Measurements from ENCODE around the gene FNDC11. TPM values are rescaled to one million over a fixed set of nuclear protein-coding genes. Genes with fewer than 3 reads are reported as not detected.
A peak's percentile ranks its signal among the peaks of the same experiment; 100 is the strongest.

The FNDC11 gene
- total and polyA plus RNA-seq, 2 donors (not counting 3 experiments of a cell fraction or from before 2014, with no cell fraction given): 0.71 to 1.9 TPM

DNA sequence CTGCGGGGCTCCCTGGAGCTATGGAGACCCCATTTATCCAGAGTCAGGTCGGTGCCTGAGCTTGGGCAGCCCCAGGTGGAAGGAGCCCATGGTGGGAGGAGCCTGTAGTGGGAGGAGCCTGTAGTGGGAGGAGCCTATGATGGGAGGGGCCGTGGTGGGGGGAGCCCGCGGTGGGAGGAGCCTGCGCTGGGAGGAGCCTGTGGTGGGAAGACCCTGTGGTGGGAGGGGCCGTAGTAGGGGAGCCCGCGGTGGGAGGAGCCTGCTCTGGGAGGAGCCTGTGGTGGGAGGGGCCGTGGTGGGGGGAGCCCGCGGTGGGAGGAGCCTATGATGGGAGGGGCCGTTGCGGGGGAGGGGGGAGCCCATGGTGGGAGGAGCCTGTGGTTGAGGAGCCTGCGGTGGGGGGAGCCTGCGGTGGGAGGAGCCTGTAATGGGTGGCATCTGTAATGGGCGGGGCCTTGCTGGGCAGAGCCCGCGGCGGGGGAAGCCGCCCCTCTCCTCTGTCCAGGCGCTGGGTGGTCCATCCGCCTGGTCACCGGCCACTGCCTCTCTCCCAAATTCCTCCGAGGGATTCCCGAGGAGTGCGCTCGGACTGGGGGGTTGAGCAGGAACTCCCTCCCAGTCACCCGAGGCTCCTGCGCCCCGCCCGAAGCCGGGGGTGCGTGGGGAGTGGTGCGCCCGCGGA is 567 bp upstream of the FNDC11 start:
- Histone ChIP-seq H4K20me1 (replicated peaks; ENCODE audit: control insufficient read depth, extremely low read depth, insufficient read depth, low read length) (no peaks in the 10 kb centered on the region), H3K36me3 (ENCODE audit: control insufficient read depth in 2 of 2, extremely low read depth in 1 of 2, insufficient read depth in 2 of 2, low read length in 2 of 2) (no peaks in the 10 kb centered on the region), H3K27ac (ENCODE audit: insufficient read depth, low read depth, low read length) (no peak overlapping the region), H3K4me3 (replicated peaks in 1 of 3; ENCODE audit: insufficient read depth in 1 of 3, low read depth in 1 of 3, low read length in 3 of 3) (peak overlapping the region; percentile 56 to 91 (median 72)), H3K9ac (replicated peaks; ENCODE audit: extremely low read depth, insufficient read depth, low read length) (peak overlapping the region; percentile 35), H3K27me3 (ENCODE audit: control insufficient read depth in 2 of 2, insufficient read depth in 2 of 2, low read length in 2 of 2) (no peaks in the 10 kb centered on the region), H3K9me3 (replicated peaks; ENCODE audit: control insufficient read depth, insufficient read depth, low read length) (no peaks in the 10 kb centered on the region), H3K79me2 (ENCODE audit: control insufficient read depth, insufficient read depth, low read length) (no peaks in the 10 kb centered on the region), H2AFZ (ENCODE audit: low read depth, low read length) (peak overlapping the region; percentile 94), H3K4me1 (ENCODE audit: control insufficient read depth, extremely low read depth, insufficient read depth, low read length) (no peaks in the 10 kb centered on the region), H3K9me1 (replicated peaks; ENCODE audit: control insufficient read depth, extremely low read depth, insufficient read depth, low read length) (no peaks in the 10 kb centered on the region), H3K4me2 (ENCODE audit: insufficient read depth, low read length) (peak overlapping the region; percentile 86)
- DNase-seq (ENCODE audit: low read depth, low spot score) (peak; percentile 84), FAIRE-seq (peak; percentile 82)
- intact Hi-C loops (cut with micrococcal nuclease): loop anchor here (1.0 kb wide), 1 partner anchor 74 kb away; the partner anchor contains the start of gene GMEB2
- no TSS peak for BruUV-seq (replicated peaks)
- ChIA-PET POLR2A (interaction anchor here (0.7 kb wide), 1 partner anchor 32 kb away, joined by 3 read pairs; no protein-coding TSS in a partner anchor), CTCF (interaction anchor here (1.0 to 1.1 kb wide), 2 partner anchors 15 to 21 kb away, joined by 4 to 5 read pairs; partner anchors contain the start of gene HELZ2)
- dilution Hi-C loops (cut with MboI; ENCODE audit: extremely low pct_ligation_motif_present, low sequenced_read_pairs): no loop called here
- TF ChIP-seq EZH2 (IDR thresholded peaks at IDR 0.05; ENCODE audit: borderline replicate concordance, low read depth, low read length, severe bottlenecking): no peak
- peak; percentile 41 for TF ChIP-seq POLR2AphosphoS5 (IDR thresholded peaks at IDR 0.05; ENCODE audit: insufficient read depth, low read depth, low read length)
- no peak for TF ChIP-seq MYC (IDR thresholded peaks at IDR 0.05; ENCODE audit: low read depth, low read length)
- no peak for TF ChIP-seq JUN (IDR thresholded peaks at IDR 0.05; ENCODE audit: borderline replicate concordance, insufficient read depth, insufficient read length, low read depth)
- peak; percentile 44 for TF ChIP-seq POLR2A (IDR thresholded peaks at IDR 0.05; ENCODE audit: low read depth, low read length)

DNA sequence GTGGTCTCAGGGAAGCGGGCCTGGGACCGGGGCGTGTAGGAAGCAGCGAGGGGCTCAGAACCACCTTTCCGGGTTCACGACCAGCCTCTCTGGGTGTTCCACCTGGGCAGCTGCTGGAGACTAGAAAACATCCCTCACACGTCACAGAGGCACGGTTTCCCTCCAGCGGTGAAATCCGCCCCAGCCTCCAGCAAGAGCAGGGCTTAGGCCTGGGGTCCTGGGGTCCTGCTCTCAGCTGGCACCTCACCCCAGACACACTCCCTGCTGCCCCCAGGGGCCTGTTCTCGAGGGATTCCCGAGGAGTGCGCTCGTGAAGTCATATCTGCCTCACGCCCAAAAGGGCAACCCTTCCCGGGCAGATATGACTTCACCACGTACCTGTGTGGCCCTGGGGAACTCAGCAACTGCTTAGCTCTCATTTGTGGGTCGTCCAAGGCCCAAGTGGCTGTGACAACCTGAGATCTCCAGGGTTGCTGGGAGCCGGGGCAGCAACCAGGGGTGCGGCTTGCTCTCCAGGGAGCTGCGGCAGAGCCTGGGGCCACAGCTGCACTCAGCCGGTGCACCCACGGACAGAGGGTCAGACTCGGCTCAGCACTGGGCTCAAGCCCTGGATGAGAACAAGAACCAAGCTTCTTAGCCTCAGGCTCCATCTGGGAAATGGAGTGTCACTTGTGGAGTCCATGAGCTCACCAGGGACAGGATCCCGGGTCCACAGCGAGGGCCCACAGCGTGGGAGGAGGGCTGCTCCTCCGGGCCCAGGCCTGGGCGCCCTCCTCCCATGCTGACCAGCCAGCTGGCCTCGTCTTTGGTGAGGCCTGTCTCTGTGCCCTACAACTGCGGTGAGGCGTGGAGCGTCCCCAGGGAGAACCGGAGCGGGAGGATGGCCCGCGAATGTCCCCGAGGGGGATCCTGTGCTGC is 661 bp downstream of the FNDC11 start:
- no peaks in the 10 kb centered on the region for H3K4me1 ChIP-seq (ENCODE audit: control insufficient read depth, extremely low read depth, insufficient read depth, low read length)
- H3K4me3 ChIP-seq (replicated peaks in 1 of 3; ENCODE audit: insufficient read depth in 1 of 3, low read depth in 1 of 3, low read length in 3 of 3): peak overlapping the region in 2 of 3 experiments; percentile 72 to 91
- H3K36me3 ChIP-seq (ENCODE audit: control insufficient read depth in 2 of 2, extremely low read depth in 1 of 2, insufficient read depth in 2 of 2, low read length in 2 of 2): no peaks in the 10 kb centered on the region
- dilution Hi-C loops (cut with MboI; ENCODE audit: extremely low pct_ligation_motif_present, low sequenced_read_pairs) (no loop called here), intact Hi-C loops (cut with micrococcal nuclease) (no loop called here)
- no peaks in the 10 kb centered on the region for H4K20me1 ChIP-seq (replicated peaks; ENCODE audit: control insufficient read depth, extremely low read depth, insufficient read depth, low read length)
- CTCF ChIA-PET: no interaction called here
- DNase-seq (ENCODE audit: low read depth, low spot score) (no peak), FAIRE-seq (no peak)
- no peaks in the 10 kb centered on the region for H3K9me1 ChIP-seq (replicated peaks; ENCODE audit: control insufficient read depth, extremely low read depth, insufficient read depth, low read length)
- no peak overlapping the region for H3K9ac ChIP-seq (replicated peaks; ENCODE audit: extremely low read depth, insufficient read depth, low read length)
- no peak overlapping the region for H3K27ac ChIP-seq (ENCODE audit: insufficient read depth, low read depth, low read length)
- no TSS peak for BruUV-seq (replicated peaks)
- no peak for TF ChIP-seq POLR2AphosphoS5 (IDR thresholded peaks at IDR 0.05; ENCODE audit: insufficient read depth, low read depth, low read length)
- TF ChIP-seq, protein P1, sequence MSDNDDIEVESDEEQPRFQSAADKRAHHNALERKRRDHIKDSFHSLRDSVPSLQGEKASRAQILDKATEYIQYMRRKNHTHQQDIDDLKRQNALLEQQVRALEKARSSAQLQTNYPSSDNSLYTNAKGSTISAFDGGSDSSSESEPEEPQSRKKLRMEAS (IDR thresholded peaks at IDR 0.05; ENCODE audit: insufficient read depth, insufficient read length): no peak
- TF ChIP-seq GATA2 (IDR thresholded peaks at IDR 0.05; ENCODE audit: insufficient read depth, insufficient read length, low read depth, low read length): no peak
- TF ChIP-seq, protein P2, sequence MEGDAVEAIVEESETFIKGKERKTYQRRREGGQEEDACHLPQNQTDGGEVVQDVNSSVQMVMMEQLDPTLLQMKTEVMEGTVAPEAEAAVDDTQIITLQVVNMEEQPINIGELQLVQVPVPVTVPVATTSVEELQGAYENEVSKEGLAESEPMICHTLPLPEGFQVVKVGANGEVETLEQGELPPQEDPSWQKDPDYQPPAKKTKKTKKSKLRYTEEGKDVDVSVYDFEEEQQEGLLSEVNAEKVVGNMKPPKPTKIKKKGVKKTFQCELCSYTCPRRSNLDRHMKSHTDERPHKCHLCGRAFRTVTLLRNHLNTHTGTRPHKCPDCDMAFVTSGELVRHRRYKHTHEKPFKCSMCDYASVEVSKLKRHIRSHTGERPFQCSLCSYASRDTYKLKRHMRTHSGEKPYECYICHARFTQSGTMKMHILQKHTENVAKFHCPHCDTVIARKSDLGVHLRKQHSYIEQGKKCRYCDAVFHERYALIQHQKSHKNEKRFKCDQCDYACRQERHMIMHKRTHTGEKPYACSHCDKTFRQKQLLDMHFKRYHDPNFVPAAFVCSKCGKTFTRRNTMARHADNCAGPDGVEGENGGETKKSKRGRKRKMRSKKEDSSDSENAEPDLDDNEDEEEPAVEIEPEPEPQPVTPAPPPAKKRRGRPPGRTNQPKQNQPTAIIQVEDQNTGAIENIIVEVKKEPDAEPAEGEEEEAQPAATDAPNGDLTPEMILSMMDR (IDR thresholded peaks at IDR 0.05; ENCODE audit: extremely low read depth in 1 of 2, insufficient read depth in 1 of 2, low read depth in 1 of 2, low read length in 2 of 2): no peak
- TF ChIP-seq EZH2 (IDR thresholded peaks at IDR 0.05; ENCODE audit: borderline replicate concordance, low read depth, low read length, severe bottlenecking): no peak
- no peak for TF ChIP-seq MYC (IDR thresholded peaks at IDR 0.05; ENCODE audit: low read depth, low read length)
- TF ChIP-seq JUN (IDR thresholded peaks at IDR 0.05; ENCODE audit: borderline replicate concordance, insufficient read depth, insufficient read length, low read depth): no peak
- no peak for TF ChIP-seq FOS (IDR thresholded peaks at IDR 0.05; ENCODE audit: borderline replicate concordance, insufficient read depth, low read length)
- no peak for TF ChIP-seq POLR2A (IDR thresholded peaks at IDR 0.05; ENCODE audit: low read depth, low read length)
- no peaks in the 10 kb centered on the region for H3K27me3 ChIP-seq (ENCODE audit: control insufficient read depth in 2 of 2, insufficient read depth in 2 of 2, low read length in 2 of 2)
- H3K4me2 ChIP-seq (ENCODE audit: insufficient read depth, low read length): peak overlapping the region; percentile 86
- POLR2A ChIA-PET: no interaction called here
- no peak overlapping the region for H2AFZ ChIP-seq (ENCODE audit: low read depth, low read length)
- no peaks in the 10 kb centered on the region for H3K79me2 ChIP-seq (ENCODE audit: control insufficient read depth, insufficient read depth, low read length)
- no peaks in the 10 kb centered on the region for H3K9me3 ChIP-seq (replicated peaks; ENCODE audit: control insufficient read depth, insufficient read depth, low read length)

Data from endothelial cell of umbilical vein (primary cell).